GM21528 (cell line): ENCODE measurements around the gene KMT2B.
"Not testable (repeated sequence)": the region's sequence is repeated elsewhere in the genome, so short reads cannot be mapped to it uniquely, and the experiment has no call there.

Source experiments
- ATAC-seq: cut with Tn5 transposase; IDR thresholded peaks from one replicate; pipeline ENCODE4 v1.9.1; 2021; ENCODE audit warnings: mild to moderate bottlenecking, moderate library complexity; ENCODE audit not compliant: unreplicated experiment, low FRiP score

KMT2B gene, protein sequence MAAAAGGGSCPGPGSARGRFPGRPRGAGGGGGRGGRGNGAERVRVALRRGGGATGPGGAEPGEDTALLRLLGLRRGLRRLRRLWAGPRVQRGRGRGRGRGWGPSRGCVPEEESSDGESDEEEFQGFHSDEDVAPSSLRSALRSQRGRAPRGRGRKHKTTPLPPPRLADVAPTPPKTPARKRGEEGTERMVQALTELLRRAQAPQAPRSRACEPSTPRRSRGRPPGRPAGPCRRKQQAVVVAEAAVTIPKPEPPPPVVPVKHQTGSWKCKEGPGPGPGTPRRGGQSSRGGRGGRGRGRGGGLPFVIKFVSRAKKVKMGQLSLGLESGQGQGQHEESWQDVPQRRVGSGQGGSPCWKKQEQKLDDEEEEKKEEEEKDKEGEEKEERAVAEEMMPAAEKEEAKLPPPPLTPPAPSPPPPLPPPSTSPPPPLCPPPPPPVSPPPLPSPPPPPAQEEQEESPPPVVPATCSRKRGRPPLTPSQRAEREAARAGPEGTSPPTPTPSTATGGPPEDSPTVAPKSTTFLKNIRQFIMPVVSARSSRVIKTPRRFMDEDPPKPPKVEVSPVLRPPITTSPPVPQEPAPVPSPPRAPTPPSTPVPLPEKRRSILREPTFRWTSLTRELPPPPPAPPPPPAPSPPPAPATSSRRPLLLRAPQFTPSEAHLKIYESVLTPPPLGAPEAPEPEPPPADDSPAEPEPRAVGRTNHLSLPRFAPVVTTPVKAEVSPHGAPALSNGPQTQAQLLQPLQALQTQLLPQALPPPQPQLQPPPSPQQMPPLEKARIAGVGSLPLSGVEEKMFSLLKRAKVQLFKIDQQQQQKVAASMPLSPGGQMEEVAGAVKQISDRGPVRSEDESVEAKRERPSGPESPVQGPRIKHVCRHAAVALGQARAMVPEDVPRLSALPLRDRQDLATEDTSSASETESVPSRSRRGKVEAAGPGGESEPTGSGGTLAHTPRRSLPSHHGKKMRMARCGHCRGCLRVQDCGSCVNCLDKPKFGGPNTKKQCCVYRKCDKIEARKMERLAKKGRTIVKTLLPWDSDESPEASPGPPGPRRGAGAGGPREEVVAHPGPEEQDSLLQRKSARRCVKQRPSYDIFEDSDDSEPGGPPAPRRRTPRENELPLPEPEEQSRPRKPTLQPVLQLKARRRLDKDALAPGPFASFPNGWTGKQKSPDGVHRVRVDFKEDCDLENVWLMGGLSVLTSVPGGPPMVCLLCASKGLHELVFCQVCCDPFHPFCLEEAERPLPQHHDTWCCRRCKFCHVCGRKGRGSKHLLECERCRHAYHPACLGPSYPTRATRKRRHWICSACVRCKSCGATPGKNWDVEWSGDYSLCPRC (N-terminal part only)

DNA sequence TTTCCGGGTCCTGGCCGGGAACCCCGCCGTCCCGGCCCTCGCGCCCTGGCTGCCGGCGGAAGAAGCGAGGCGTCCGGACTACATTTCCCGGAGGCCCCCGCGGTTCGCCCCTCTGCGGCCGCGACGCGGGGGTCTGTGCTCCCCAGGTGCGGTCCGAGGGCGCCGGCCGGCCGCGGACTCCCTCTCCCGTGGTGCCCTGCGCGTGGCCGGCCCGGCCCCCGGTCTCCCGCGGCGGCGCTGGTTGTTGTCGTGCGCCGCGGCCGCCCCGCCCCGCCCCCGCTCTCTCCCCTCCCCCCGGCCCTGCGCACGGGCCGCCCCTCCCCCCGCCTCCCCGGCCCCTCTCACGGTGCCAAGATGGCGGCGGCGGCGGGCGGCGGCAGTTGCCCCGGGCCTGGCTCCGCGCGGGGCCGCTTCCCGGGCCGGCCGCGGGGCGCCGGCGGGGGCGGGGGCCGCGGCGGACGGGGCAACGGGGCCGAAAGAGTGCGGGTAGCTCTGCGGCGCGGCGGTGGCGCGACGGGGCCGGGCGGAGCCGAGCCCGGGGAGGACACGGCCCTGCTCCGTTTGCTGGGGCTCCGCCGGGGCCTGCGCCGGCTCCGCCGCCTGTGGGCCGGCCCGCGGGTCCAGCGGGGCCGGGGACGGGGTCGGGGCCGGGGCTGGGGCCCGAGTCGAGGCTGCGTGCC is at the start of gene KMT2B:
Gene KMT2B (plus strand): TSS at position 339 of the 680 bp plus-strand sequence. CDS start 16 bp downstream, at position 355.
- ATAC-seq: peak; percentile 1

DNA sequence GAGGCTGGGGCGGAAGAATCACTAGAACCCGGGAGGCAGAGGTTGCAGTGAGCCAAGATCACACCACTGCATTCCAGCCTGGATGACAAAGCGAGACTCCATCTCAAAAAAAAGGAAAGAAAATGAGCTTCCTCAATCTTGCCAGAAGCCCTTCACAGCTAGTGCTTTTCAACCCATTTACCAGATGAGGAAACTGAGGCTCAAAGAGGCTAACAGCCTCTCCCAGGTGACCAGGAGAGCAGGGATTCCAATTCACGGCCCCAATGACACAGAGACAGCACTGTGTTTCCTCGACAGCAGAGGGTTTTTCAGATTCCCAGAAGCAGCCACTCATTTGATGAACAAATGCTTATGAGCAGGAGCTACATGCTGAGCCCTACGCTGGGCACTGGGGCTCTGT is 48.2 kb upstream of the KMT2B start:
- no peak for ATAC-seq

GRCh38 chr19:35669974-35670373 is 47.8 kb upstream of the KMT2B start:
- no peak for ATAC-seq

GRCh38 chr19:35670686-35671085 is 47.1 kb upstream of the KMT2B start:
- no peak for ATAC-seq

DNA sequence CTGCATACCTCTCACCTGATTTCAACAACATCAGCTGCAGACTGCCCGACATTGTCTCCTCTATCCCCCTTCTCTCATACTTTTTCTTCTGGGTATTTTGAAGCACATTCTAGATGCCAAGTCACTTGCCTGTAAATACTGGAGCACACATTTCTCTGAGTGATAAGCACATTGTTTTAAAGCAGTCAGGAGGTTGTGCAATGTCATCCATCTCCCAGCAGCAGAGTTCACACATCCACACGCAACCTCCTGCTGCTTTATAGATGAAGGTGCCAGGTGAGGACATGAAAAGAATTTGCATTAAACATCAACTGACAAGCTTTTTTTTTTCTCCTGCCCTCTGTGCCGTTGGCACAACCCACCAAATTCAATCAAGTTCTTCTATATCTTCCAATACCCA is 46.0 kb upstream of the KMT2B start:
- ATAC-seq: no peak

- no peak for ATAC-seq
These were observed 44.5 kb upstream of the KMT2B start for GRCh38 chr19:35673121-35673804.

DNA sequence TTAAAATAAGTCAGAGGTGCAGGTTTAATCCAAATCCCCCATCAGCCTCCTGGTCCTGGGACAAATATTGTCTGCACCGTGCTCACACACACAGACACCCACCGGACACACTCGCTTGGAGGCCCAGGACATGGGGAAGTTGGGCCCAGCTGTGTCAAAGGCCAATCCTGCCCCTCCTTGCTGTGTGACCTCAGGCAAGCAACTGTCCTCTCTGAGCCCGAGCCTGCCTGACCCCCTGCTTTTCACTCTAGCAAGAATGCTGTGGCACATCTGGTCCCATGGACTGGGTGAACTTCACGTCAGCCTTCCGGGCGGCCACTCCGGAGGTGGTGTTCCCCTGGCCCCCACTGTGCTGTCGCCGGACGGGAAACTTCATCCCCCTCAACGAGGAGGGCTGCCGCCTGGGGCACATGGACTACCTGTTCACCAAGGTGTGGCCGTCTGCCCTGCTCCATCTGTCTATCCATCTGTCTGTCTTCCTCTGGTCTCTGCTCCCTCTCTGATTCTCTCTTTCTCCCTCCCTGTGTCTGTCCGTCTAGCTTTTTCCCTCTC is 42.1 kb upstream of the KMT2B start:
- ATAC-seq: no peak

GRCh38 chr19:35689836-35690235 is 28.0 kb upstream of the KMT2B start:
- no peak for ATAC-seq

DNA sequence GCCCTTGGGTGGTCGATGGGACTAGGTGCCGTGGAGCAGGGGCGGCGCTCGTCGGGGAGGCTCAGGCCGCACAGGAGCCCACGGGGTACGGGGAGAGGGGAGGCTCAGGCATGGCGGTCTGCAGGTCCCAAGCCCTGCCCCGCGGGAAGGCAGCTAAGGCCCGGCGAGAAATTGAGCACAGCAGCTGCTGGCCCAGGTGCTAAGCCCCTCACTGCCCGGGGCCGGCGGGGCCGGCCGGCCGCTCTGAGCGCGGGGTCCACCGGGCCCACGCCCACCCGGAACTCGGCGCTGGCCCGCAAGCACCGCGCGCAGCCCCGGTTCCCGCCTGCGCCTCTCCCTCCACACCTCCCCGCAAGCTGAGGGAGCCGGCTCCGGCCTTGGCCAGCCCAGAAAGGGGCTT is 26.7 kb upstream of the KMT2B start:
- not testable (repeated sequence) for ATAC-seq

DNA sequence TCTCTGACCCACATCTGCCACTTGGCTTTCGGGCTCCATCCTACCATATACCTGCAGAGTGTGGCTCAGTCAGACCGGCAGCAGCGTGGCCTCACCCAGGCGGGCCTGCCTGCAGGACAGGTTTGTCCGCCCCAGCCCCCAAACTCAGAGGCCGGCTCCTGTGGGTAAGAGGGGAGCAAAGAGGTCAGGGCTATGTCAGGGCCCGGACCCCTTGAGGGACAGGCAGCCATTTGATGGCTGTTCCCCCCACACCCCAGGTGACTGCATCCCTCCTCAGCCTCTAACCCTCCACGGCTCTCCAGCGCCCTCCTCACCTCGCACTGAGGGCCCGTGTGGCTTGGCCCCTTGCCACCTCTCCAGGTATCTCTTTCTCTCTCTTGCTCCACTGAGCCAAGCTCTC is 25.8 kb upstream of the KMT2B start:
- ATAC-seq: no peak

DNA sequence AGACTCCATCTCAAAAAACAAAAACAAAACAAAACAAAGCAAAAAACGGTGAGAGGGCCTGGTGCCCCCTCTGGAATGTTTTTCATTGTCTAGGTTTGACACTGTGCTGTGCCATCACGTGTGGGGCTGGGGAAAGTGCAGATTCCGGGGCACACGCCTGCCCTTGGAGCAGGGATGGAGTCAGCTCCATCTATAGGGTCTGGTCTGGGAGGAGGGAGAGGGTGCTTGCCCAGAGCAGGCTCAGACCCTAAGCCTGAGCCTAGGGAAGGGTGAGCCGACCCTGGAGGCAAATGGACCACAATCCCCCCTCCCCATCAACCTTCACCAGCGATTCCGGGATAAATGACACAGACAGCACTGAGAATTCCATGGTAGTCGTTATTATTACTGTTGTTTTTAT is 24.4 kb upstream of the KMT2B start:
- no peak for ATAC-seq

DNA sequence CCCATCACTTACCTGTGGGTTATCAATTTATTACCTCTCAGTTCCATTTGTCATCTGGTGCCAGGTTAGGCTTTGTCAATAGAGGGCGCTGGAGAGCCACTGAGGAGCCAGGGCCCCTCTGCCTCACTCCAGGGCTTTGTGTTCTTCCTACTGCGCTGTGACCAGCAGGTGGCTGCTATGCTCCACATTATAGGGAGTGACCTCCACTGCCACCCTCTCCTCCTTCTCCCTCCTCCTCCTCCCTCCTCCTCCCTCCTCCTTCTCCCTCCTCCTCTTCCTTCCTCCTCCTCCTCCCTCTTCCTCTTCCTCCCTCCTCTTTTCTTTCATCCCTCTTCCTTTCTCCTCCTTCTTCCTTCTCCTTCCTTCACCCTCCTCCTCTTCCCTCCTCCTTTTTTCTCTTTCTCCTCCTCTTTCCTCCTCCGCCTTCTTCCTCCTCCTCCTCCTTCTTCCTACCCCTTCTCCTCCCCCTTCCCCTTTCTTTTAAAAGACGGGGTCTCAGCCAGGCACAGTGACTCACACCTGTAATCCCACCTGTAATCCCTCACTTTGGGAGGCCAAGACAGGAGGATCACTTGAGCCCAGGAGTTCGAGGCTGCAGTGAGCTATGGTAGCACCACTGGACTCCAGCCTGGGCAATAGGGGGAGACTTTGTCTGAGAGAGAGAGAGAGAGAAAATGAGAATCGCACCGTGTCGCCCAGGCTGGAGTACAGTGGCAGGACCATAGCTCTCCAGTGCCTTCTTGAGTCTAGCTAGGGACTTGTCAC is 23.8 kb upstream of the KMT2B start:
- no peak for ATAC-seq

GRCh38 chr19:35695895-35696422 is 21.8 kb upstream of the KMT2B start:
- ATAC-seq: no peak

GRCh38 chr19:35696835-35697234 is 21.0 kb upstream of the KMT2B start:
- no peak for ATAC-seq

DNA sequence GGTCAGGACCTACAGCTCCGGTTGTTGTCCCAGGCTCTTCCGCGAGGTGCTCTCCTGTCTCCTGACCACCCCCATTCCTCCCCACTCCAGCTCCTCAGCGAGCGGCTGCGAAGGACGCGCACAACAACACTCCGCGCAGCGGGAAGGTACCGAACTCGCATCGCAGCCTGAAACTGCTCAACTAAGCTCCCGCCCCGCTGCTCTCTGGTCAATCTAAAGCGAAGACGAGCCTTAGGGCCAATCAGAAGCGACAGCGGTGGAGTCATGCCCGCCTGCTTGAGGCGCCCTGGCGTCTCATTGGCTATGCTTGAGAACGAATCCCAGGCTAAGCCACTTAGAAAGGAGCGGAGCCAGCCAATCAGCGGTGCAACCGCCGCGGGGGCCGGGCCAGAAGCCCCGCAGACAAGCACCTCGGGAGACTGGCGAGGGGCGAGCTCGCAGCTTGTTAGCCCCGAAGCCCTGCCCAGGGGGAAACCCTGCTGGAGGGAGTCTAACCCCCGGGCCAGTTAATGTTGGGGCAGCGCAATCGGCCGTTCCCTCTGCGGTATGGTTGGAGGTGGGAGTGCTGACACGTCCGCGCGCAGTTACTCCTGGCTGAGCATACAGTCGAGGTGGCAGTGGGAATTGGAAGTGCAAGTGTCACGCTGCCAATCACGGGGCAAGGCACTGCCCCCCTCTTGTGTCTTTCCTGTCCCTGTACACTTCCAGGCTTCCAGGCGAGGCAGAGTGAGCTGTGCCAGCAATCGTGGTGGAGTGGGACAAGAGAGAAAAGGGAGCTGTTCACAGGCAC is 15.4 kb upstream of the KMT2B start:
- peak; percentile 89 for ATAC-seq

DNA sequence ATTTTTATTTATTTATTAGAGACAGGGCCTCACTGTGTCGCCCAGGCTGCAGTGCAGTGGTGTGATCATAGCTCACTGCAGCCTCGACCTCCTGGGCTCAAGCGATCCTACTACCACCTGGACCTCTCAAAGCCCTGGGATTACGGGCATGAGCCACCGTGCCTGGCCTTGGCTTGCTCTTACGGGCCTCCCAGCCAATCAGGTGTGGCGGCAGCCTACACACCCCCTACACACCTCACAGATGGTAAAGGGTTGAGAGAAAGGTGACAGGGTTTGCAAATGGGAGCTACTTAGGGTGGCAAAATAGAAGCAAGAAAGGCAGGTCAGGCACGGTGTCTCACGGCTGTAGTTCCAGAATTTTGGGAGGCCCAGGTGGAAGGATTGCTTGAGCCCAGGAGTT is 14.5 kb upstream of the KMT2B start:
- ATAC-seq: no peak

- ATAC-seq: no peak
These were observed 13.6 kb upstream of the KMT2B start, which contains the start of gene ZBTB32 for GRCh38 chr19:35704218-35704617. Gene ZBTB32, plus strand, starts transcription at chr19:35704558. Its CDS starts 10,069 bp downstream, at chr19:35714627.
